ENCODE results near the gene ULBP2. TPM values are rescaled to one million over a fixed set of nuclear protein-coding genes. Genes with fewer than 3 reads are reported as not detected.
"Not testable (repeated sequence)": the region's sequence is repeated elsewhere in the genome, so short reads cannot be mapped to it uniquely, and the experiment has no call there.

Gene ULBP2
- total and polyA plus RNA-seq, 9 donors, result 0.23 to 0.53 (median 0.28) TPM; not detected in 1

GRCh38 chr6:149925974-149926777, 15.6 kb upstream of the ULBP2 start:
- Histone ChIP-seq H3K4me1 (ENCODE audit: control insufficient read depth, insufficient read depth, low read length) (peaks cover 28% of the 10 kb centered on the region), H3K27me3 (ENCODE audit: control insufficient read depth, insufficient read depth, low read length) (peaks cover 65% of the 10 kb centered on the region), H3K27ac (ENCODE audit: low read length) (no peak overlapping the region), H3K4me3 (ENCODE audit: low read length) (peak overlapping the region; percentile 36), H3K36me3 (ENCODE audit: control insufficient read depth, insufficient read depth, low read length) (no peaks in the 10 kb centered on the region), H3K9me3 (replicated peaks; ENCODE audit: control insufficient read depth, low read depth, low read length) (no peaks in the 10 kb centered on the region)
- 5% methylated on average over 19 of the region's 31 CpGs for WGBS (ENCODE audit: insufficient coverage)
- DNase-seq, result peak; percentile 86

GRCh38 chr6:149927025-149927424, 14.8 kb upstream of the ULBP2 start:
- Histone ChIP-seq H3K4me1 (ENCODE audit: control insufficient read depth, insufficient read depth, low read length) (peaks cover 28% of the 10 kb centered on the region), H3K27me3 (ENCODE audit: control insufficient read depth, insufficient read depth, low read length) (peaks cover 62% of the 10 kb centered on the region)
- H3K27ac ChIP-seq (ENCODE audit: low read length); H3K4me3 ChIP-seq (ENCODE audit: low read length); H3K36me3 ChIP-seq (ENCODE audit: control insufficient read depth, insufficient read depth, low read length); H3K9me3 ChIP-seq (replicated peaks; ENCODE audit: control insufficient read depth, low read depth, low read length); DNase-seq: not testable (repeated sequence)
- WGBS (ENCODE audit: insufficient coverage), result 100% methylated on average over 3 of the region's 4 CpGs

- WGBS (ENCODE audit: insufficient coverage), result 4% methylated on average over 3 of the region's 3 CpGs
These were observed 12.4 kb upstream of the ULBP2 start for GRCh38 chr6:149929422-149929821.

GRCh38 chr6:149931501-149931900, 10.3 kb upstream of the ULBP2 start:
- H3K27ac ChIP-seq (ENCODE audit: low read length), result no peak overlapping the region
- peaks cover 49% of the 10 kb centered on the region for H3K27me3 ChIP-seq (ENCODE audit: control insufficient read depth, insufficient read depth, low read length)
- WGBS (ENCODE audit: insufficient coverage), result 100% methylated on average over 2 of the region's 6 CpGs
- H3K36me3 ChIP-seq (ENCODE audit: control insufficient read depth, insufficient read depth, low read length), result no peaks in the 10 kb centered on the region
- no peaks in the 10 kb centered on the region for H3K4me1 ChIP-seq (ENCODE audit: control insufficient read depth, insufficient read depth, low read length)
- no peaks in the 10 kb centered on the region for H3K9me3 ChIP-seq (replicated peaks; ENCODE audit: control insufficient read depth, low read depth, low read length)
- H3K4me3 ChIP-seq (ENCODE audit: low read length), result no peak overlapping the region
- DNase-seq, result no peak

More at GRCh38 chr6:149929422-149929821, 12.4 kb upstream of the ULBP2 start:
- H3K4me3 ChIP-seq (ENCODE audit: low read length), result no peak overlapping the region
- H3K36me3 ChIP-seq (ENCODE audit: control insufficient read depth, insufficient read depth, low read length), result no peaks in the 10 kb centered on the region
- H3K27ac ChIP-seq (ENCODE audit: low read length), result no peak overlapping the region
- peaks cover 13% of the 10 kb centered on the region for H3K4me1 ChIP-seq (ENCODE audit: control insufficient read depth, insufficient read depth, low read length)
- DNase-seq, result no peak
- no peaks in the 10 kb centered on the region for H3K9me3 ChIP-seq (replicated peaks; ENCODE audit: control insufficient read depth, low read depth, low read length)
- peaks cover 51% of the 10 kb centered on the region for H3K27me3 ChIP-seq (ENCODE audit: control insufficient read depth, insufficient read depth, low read length)

GRCh38 chr6:149933036-149933435, 8.8 kb upstream of the ULBP2 start:
- Histone ChIP-seq H3K9me3 (replicated peaks; ENCODE audit: control insufficient read depth, low read depth, low read length) (no peaks in the 10 kb centered on the region), H3K36me3 (ENCODE audit: control insufficient read depth, insufficient read depth, low read length) (no peaks in the 10 kb centered on the region), H3K27ac (ENCODE audit: low read length) (no peak overlapping the region), H3K27me3 (ENCODE audit: control insufficient read depth, insufficient read depth, low read length) (peaks cover 57% of the 10 kb centered on the region), H3K4me3 (ENCODE audit: low read length) (no peak overlapping the region), H3K4me1 (ENCODE audit: control insufficient read depth, insufficient read depth, low read length) (no peaks in the 10 kb centered on the region)
- WGBS (ENCODE audit: insufficient coverage), result 51% methylated on average over 4 of the region's 5 CpGs
- no peak for DNase-seq

- no peak for DNase-seq
- H3K36me3 ChIP-seq (ENCODE audit: control insufficient read depth, insufficient read depth, low read length), result no peaks in the 10 kb centered on the region
- 45% methylated on average over 3 of the region's 3 CpGs for WGBS (ENCODE audit: insufficient coverage)
- H3K4me1 ChIP-seq (ENCODE audit: control insufficient read depth, insufficient read depth, low read length), result peaks cover 4% of the 10 kb centered on the region
- H3K4me3 ChIP-seq (ENCODE audit: low read length), result no peak overlapping the region
- H3K27me3 ChIP-seq (ENCODE audit: control insufficient read depth, insufficient read depth, low read length), result peaks cover 62% of the 10 kb centered on the region
- H3K9me3 ChIP-seq (replicated peaks; ENCODE audit: control insufficient read depth, low read depth, low read length), result no peaks in the 10 kb centered on the region
- no peak overlapping the region for H3K27ac ChIP-seq (ENCODE audit: low read length)
These were observed 8.4 kb upstream of the ULBP2 start for GRCh38 chr6:149933461-149933860.

- peaks cover 11% of the 10 kb centered on the region for H3K4me1 ChIP-seq (ENCODE audit: control insufficient read depth, insufficient read depth, low read length)
- WGBS (ENCODE audit: insufficient coverage), result 40% methylated on average over 8 of the region's 11 CpGs
- no peak overlapping the region for H3K27ac ChIP-seq (ENCODE audit: low read length)
- no peaks in the 10 kb centered on the region for H3K36me3 ChIP-seq (ENCODE audit: control insufficient read depth, insufficient read depth, low read length)
- peak; percentile 67 for DNase-seq
- no peaks in the 10 kb centered on the region for H3K9me3 ChIP-seq (replicated peaks; ENCODE audit: control insufficient read depth, low read depth, low read length)
- peaks cover 65% of the 10 kb centered on the region for H3K27me3 ChIP-seq (ENCODE audit: control insufficient read depth, insufficient read depth, low read length)
- no peak overlapping the region for H3K4me3 ChIP-seq (ENCODE audit: low read length)
These were observed 7.3 kb upstream of the ULBP2 start for GRCh38 chr6:149934249-149935156.

- H3K36me3 ChIP-seq (ENCODE audit: control insufficient read depth, insufficient read depth, low read length), result no peaks in the 10 kb centered on the region
- peaks cover 70% of the 10 kb centered on the region for H3K27me3 ChIP-seq (ENCODE audit: control insufficient read depth, insufficient read depth, low read length)
- H3K27ac ChIP-seq (ENCODE audit: low read length), result no peak overlapping the region
- no peaks in the 10 kb centered on the region for H3K9me3 ChIP-seq (replicated peaks; ENCODE audit: control insufficient read depth, low read depth, low read length)
- no peak overlapping the region for H3K4me3 ChIP-seq (ENCODE audit: low read length)
- no CpG with 5 or more reads among the region's 4 CpGs for WGBS (ENCODE audit: insufficient coverage)
- peaks cover 11% of the 10 kb centered on the region for H3K4me1 ChIP-seq (ENCODE audit: control insufficient read depth, insufficient read depth, low read length)
- no peak for DNase-seq
These were observed 6.6 kb upstream of the ULBP2 start for GRCh38 chr6:149935246-149935645.

GRCh38 chr6:149935668-149936067, 6.1 kb upstream of the ULBP2 start:
- H3K9me3 ChIP-seq (replicated peaks; ENCODE audit: control insufficient read depth, low read depth, low read length), result no peaks in the 10 kb centered on the region
- no peak overlapping the region for H3K4me3 ChIP-seq (ENCODE audit: low read length)
- WGBS (ENCODE audit: insufficient coverage), result no CpG with 5 or more reads among the region's 2 CpGs
- no peak overlapping the region for H3K27ac ChIP-seq (ENCODE audit: low read length)
- peaks cover 75% of the 10 kb centered on the region for H3K27me3 ChIP-seq (ENCODE audit: control insufficient read depth, insufficient read depth, low read length)
- H3K4me1 ChIP-seq (ENCODE audit: control insufficient read depth, insufficient read depth, low read length), result peaks cover 11% of the 10 kb centered on the region
- H3K36me3 ChIP-seq (ENCODE audit: control insufficient read depth, insufficient read depth, low read length), result no peaks in the 10 kb centered on the region
- no peak for DNase-seq

- no peaks in the 10 kb centered on the region for H3K36me3 ChIP-seq (ENCODE audit: control insufficient read depth, insufficient read depth, low read length)
- H3K4me3 ChIP-seq (ENCODE audit: low read length), result no peak overlapping the region
- no peak overlapping the region for H3K27ac ChIP-seq (ENCODE audit: low read length)
- no peaks in the 10 kb centered on the region for H3K9me3 ChIP-seq (replicated peaks; ENCODE audit: control insufficient read depth, low read depth, low read length)
- DNase-seq, result no peak
- peaks cover 81% of the 10 kb centered on the region for H3K27me3 ChIP-seq (ENCODE audit: control insufficient read depth, insufficient read depth, low read length)
- WGBS (ENCODE audit: insufficient coverage), result no CpG with 5 or more reads among the region's 2 CpGs
- H3K4me1 ChIP-seq (ENCODE audit: control insufficient read depth, insufficient read depth, low read length), result peaks cover 14% of the 10 kb centered on the region
These were observed 5.1 kb upstream of the ULBP2 start for GRCh38 chr6:149936743-149937142.

All from muscle of leg (tissue), 11 donors.